ENCODE data around the gene G6PD.

GRCh38 chrX:154547245-154548027 lies 790 bp upstream of the G6PD start, which contains the start of gene IKBKG:
- no peak for TF ChIP-seq BMI1 (IDR thresholded peaks at IDR 0.05; ENCODE audit: borderline replicate concordance)
- no peak for TF ChIP-seq CTCF (IDR thresholded peaks at IDR 0.05 in 2 of 3, conservative IDR thresholded peaks at IDR 0.05 in 1 of 3; ENCODE audit: control insufficient read depth in 2 of 3, extremely low read depth in 1 of 3, insufficient read depth in 1 of 3, low read depth in 3 of 3, low read length in 3 of 3)
- TF ChIP-seq ATF2 (IDR thresholded peaks at IDR 0.05; ENCODE audit: low read length) = no peak
